Ecto neural progenitor cell (in vitro differentiated cells): ENCODE data around the gene DERA.
"Not testable (repeated sequence)": the region's sequence is repeated elsewhere in the genome, so short reads cannot be mapped to it uniquely, and the experiment has no call there.

Experiments used
- DNase-seq: peaks from one replicate; pipeline ENCODE4 v3.0.0-alpha.2; 2018; ENCODE audit warnings: low spot score

Gene DERA

GRCh38 chr12:15904378-15904920 is 6.7 kb upstream of the DERA start:
- no peak for DNase-seq

DNA sequence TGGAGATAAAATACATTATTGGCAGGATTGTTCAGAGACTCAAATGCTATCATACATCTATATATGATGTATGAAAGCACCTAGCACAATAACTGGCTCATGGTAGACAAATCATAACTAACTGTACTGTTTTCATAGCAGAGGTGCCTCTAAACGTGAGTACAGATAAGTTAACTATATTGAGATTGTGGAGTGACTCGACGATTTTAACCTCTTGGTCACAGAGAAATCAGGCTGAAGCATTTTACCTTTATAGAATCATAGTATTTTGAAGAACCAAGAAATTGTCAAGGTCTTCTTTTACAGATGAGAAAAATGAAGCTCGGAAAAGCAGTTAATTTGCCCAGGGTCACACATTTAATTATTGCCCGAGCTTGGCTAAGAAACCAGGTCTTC is 666 bp upstream of the DERA start:
- no peak for DNase-seq

- not testable (repeated sequence) for DNase-seq
Measured at GRCh38 chr12:15911931-15912330, 799 bp downstream of the DERA start.

DNA sequence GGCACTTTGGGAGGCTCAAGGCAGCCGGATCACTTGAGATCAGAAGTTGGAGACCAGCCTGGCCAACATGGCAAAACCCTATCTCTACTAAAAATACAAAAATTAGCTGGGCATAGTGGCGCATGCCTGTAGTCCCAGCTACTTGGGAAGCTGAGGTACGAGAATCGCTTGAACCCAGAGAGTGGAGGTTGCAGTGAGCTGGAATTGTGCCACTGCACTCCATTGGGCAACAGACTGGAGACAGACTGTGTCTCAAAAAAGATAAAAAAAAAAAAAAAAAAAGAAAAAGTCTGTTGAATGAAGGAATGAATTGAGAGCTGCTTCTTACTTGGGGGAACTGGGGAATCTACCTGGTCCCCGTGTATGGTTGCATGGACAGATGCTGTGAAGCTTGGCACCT is 3.0 kb downstream of the DERA start:
- DNase-seq, result not testable (repeated sequence)

DNA sequence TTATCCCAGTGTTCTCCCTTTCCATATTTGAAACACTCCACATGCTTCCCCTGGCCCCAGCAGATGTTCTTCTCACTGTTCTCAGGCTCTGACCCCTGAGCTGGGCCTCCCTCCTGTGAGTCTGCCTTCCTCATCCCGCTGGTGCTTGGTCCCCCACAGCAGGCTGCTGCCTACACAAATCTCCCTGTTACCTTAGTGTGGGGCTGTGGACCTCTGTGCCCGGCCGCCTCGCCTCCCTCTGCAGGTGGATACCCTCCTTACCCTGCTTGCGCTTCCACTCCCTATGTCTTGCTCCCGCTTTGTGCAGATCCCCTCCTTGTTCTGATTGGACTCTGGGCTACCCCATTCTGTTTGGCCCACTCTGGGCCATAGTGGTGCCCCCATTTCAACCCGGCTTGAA is 6.9 kb downstream of the DERA start:
- DNase-seq, result no peak

GRCh38 chr12:15919418-15919817 is 8.3 kb downstream of the DERA start:
- DNase-seq, result no peak

- DNase-seq, result no peak
Measured at GRCh38 chr12:15924956-15925355, 13.8 kb downstream of the DERA start.

- DNase-seq, result no peak
Measured at GRCh38 chr12:15928346-15928745, 17.2 kb downstream of the DERA start.

DNA sequence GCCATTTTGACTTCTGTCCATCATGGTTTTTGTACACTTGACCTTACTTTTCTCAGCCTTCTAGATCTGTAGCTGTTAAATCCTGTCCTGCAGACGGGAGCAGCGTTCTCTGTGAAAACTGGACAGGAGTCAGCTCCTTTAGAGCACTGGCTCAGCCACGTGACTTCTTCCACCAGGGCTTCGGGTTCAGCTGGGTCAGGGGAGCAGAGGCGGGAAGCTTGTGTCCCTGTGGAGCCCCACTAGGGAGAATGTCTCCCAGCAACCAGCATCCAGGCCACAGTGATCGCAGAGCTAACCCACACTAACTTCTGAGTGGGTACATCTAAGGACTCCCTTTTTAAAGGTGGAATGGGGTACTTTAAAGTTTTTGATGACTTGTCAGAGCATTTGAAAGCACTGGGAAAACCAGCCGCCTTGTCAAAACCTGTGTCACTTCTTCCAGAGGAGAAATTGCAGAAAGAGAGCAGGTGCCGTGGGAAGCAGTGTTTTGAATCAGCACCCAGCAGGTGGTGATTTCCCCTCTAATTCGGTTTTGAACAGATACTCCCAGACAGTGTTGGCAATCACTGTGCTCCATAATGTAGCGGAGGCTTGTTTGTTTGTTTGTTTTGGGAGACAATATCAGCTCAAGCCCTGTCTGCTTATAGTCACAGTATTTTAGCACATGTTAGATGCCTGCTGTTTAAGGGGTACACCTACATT is 17.9 kb downstream of the DERA start:
- DNase-seq, result peak; percentile 63

DNA sequence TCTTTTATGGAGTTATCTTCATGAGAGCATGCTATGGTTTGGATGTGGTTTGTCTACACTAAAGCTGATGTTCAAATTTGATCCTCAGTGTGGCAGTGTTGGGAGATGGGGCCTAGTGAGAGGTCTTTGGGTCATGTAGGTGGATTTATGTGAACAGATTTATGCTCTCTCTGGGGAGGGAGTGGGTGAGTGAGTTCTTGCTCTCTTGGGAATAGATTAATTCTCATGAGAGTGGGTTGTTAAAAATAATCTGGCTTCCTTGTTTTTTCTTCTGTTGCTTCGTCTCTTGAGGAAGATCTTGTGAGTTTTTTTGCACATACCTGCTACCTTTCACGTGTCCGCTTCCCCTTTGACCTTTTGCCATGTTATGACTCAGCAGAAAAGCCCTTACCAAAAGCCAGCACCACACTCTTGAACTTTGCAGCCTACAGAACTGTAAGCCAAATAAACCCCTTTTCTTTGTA is 20.5 kb downstream of the DERA start:
- DNase-seq, result no peak

- DNase-seq, result no peak
Measured at GRCh38 chr12:15932327-15932726, 21.2 kb downstream of the DERA start.

GRCh38 chr12:15932971-15933370 is 21.8 kb downstream of the DERA start:
- DNase-seq, result no peak

DNA sequence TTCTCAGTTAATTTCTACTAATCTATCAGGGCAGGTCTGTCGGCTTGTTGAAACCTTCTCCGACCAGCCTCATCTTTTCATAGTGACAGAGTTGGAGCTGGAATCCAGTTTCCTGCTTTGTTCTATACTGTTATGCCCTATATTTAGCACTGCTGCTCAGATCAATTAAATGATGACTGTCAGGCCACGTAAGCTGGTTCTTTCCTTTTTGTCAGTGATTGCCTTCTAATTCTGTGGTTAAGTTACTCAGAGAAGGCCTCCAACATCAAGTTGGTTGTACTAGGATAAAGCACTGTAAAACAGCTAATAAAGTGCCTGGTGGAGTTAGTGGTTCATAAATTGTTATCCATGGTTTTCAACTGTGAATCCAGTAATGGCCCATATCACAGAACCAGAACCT is 22.6 kb downstream of the DERA start:
- no peak for DNase-seq

DNA sequence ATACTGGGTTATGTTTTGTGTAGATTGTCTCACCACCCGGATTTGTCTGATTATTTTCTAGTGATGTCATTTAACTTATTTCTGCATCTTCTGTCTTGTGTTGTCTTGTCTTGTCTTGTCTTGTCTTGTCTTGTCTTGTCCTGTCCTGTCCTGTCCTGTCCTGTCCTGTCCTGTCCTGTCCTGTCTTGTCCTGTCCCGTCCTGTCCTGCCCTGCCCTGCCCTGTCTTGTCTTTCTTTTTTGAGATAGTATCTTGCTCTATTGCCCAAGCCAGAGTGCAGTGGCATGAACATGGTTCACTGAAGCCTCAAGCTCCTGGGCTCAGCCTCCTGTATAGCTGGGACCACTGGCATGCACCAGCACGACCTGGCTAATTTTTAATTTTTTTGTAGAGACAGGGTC is 25.6 kb downstream of the DERA start:
- no peak for DNase-seq

- no peak for DNase-seq
Measured at GRCh38 chr12:15937902-15938301, 26.8 kb downstream of the DERA start.

GRCh38 chr12:15939111-15939510 is 28.0 kb downstream of the DERA start:
- no peak for DNase-seq

- DNase-seq, result no peak
Measured at GRCh38 chr12:15942475-15942874, 31.3 kb downstream of the DERA start.

DNA sequence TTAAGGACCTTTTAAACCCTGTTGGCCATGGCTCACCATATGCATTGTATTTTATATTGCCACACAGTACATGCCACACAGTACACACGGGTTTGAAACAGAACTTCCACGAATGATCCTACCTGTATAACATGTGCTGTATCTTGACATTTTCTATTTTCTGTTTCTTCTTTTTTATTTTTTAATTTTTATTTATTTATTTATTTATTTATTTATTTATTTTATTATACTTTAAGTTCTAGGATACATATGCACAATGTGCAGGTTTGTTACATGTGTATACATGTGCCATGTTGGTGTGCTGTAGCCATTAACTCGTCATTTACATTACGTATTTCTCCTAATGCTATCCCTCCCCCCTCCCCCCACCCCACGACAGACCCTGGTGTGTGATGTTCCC is 32.4 kb downstream of the DERA start:
- not testable (repeated sequence) for DNase-seq

DNA sequence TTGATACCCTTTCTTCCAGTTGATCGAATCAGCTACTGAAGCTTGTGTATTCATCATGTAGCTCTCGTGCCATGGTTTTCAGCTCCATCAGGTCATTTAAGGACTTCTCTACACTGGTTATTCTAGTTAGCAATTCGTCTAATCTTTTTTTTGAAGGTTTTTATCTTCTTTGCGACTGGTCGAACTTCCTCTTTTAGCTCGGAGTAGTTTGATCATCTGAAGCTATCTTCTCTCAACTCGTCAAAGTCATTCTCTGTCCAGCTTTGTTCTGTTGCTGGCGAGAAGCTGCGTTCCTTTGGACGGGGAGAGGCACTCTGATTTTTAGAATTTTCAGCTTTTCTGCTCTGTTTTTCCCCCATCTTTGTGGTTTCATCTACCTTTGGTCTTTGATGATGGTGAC is 37.3 kb downstream of the DERA start:
- DNase-seq, result not testable (repeated sequence)

GRCh38 chr12:15955281-15955680 is 44.1 kb downstream of the DERA start:
- no peak for DNase-seq

DNA sequence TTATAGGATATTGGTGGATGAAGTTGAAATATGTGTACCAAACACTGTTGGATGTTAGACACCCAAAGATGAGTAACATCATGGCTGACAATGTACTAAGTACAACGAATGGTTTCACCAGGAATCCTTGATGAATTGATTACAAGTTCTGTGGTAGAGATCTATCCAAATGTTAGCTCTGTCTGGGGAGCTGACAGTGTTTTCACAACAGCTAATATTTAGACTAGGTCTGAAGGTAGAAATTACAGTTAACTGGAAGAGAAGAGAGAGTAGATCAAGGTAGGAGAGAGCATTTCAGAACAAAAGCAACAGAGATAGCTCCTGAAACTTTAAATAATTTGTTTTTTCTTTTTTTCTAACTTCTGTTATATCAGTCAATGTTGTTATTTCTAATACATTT is 44.9 kb downstream of the DERA start:
- no peak for DNase-seq

DNA sequence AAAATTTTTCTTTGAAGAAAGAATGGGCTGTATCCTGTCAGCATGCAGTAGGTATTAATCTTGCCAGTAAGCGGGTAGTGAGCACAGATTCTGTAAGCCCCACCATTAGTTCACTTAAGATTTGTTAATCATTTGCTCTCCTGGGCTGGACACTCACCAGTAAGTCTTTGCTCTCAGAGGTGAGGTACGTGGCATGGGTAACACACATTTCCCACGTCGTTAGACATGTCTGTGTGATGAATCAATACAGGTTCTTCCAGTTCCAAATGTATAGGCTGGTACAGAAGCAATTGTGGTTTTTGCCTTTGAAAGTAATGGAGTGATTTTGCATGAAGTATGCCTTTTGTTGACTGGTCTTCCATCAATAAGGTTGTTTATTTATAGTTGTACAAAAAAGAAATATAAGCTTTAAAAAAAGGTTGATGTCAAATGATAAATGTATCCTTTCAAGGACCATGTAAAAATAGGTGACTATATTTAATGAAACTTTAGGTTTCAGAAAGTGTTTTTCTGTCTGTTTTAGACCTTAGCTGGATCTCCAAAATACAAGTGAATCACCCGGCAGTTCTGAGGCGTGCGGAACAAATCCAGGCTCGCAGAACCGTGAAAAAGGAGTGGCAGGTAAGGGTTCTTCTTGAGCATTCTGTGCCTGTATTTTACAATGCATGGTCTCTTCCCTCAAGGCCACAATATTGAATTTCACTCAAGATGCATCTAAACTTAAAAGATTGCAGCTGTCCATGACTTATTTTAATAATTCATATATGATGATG is 45.5 kb downstream of the DERA start:
- DNase-seq, result no peak

GRCh38 chr12:15962760-15963159 is 51.6 kb downstream of the DERA start:
- no peak for DNase-seq
